Breast epithelium (tissue), 4 donors: ENCODE measurements around the gene TNNI3K. TPM values are rescaled to one million over a fixed set of nuclear protein-coding genes. Genes with fewer than 3 reads are reported as not detected.

ENCODE experiments used
- DNase-seq, 2 donors: peaks; one replicate each; pipeline ENCODE4 v3.0.0-alpha.2; 2019; ENCODE audit warnings: low spot score in 2 of 2
- H3K27ac ChIP-seq, 2 donors: fragments of 200-600 bp; sonication (generic) in 1 of 2; one replicate each; pipeline ENCODE4 v1.5.1; 2016 to 2019; ENCODE audit warnings: mild to moderate bottlenecking in 1 of 2
- H3K27me3 ChIP-seq, 2 donors: fragments of 200-600 bp; sonication (generic) in 1 of 2; one replicate each; pipeline versions ENCODE4 v1.5.1 to v1.6.0; 2017 to 2019; ENCODE audit warnings: control low read depth in 1 of 2, mild to moderate bottlenecking in 1 of 2
- H3K36me3 ChIP-seq: fragments of 200-600 bp; one replicate; pipeline ENCODE4 v1.5.1; 2019
- H3K4me1 ChIP-seq, 2 donors: fragments of 200-600 bp; sonication (generic); one replicate each; pipeline ENCODE4 v1.5.1; 2016 to 2019; ENCODE audit warnings: control low read depth in 1 of 2
- H3K4me3 ChIP-seq, 3 donors: fragments of 200-600 bp; sonication (generic); 1 replicate in 2 of 3; 2 replicates in 1 of 3; pipeline ENCODE4 v1.5.1; 2016 to 2019; ENCODE audit warnings: mild to moderate bottlenecking in 3 of 3, moderate library complexity in 2 of 3
- H3K9me3 ChIP-seq, 2 donors: fragments of 200-600 bp; sonication (generic) in 1 of 2; one replicate each; pipeline ENCODE4 v1.5.1; 2016 to 2019; ENCODE audit warnings: control low read depth in 1 of 2
- POLR2A ChIP-seq: fragments of 450-650 bp; IDR thresholded peaks from one replicate; pipeline ENCODE4 v1.6.1; 2016; ENCODE audit warnings: antibody characterized with exemption, mild to moderate bottlenecking, moderate library complexity
- POLR2AphosphoS5 ChIP-seq, 3 donors: sonication (generic); formaldehyde crosslinking; IDR thresholded peaks; one replicate each; pipeline ENCODE4 v1.6.1; 2017; ENCODE audit warnings: antibody characterized with exemption in 3 of 3
- intact Hi-C: fragments of 100-400 bp; cut with DNase I; formaldehyde crosslinking; loops from one replicate; pipeline ENCODE4 v1.15.1; 2023; ENCODE audit warnings: low total_unique reads
- total RNA-seq, 3 donors: library from RNA; depleted of rRNA; stranded (reverse); fragments of >200 nt; gene quantifications; one replicate each; pipeline ENCODE4 v1.1.0, GENCODE V29; 2016
- TF ChIP-seq, protein P1 (sequence below), 3 donors: fragments of 450-650 bp; IDR thresholded peaks; one replicate each; pipeline ENCODE4 v1.5.1; 2016 to 2017; ENCODE audit warnings: antibody characterized with exemption in 3 of 3, mild to moderate bottlenecking in 3 of 3, moderate library complexity in 3 of 3

Gene TNNI3K
- total RNA-seq, 3 donors from 2014 or later = 1.3 to 3.7 (median 2.5) TPM

DNA sequence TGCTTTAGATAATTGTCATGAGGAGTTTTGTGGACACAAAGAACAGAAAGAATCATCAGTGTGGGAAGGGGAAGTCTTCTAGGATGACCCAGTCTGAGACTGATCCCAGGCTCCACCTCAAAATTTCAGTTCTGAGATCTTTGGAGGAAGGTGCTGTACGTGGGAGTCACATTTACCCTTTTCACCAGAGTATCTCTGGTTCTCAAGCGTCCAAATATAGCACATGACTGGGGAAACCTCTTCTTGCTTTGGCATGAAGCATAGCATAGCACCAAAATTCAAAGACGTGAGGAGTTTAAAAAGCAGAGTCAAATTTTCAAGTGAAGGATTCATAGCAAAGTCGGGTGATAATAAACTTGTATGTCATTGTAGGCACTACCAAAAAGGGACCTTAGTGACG lies 180.7 kb downstream of the TNNI3K start:
- intact Hi-C loops = no loop called here
- no peak overlapping the region for H3K4me3 ChIP-seq
- H3K9me3 ChIP-seq = peaks cover 0 to 4% of the 10 kb centered on the region in 2 donors
- DNase-seq = no peak
- no peaks in the 10 kb centered on the region for H3K4me1 ChIP-seq
- no peaks in the 10 kb centered on the region for H3K36me3 ChIP-seq
- TF ChIP-seq POLR2A (no peak), POLR2AphosphoS5 (IDR thresholded peaks at IDR 0.05) (no peak)
- TF ChIP-seq, protein P1, sequence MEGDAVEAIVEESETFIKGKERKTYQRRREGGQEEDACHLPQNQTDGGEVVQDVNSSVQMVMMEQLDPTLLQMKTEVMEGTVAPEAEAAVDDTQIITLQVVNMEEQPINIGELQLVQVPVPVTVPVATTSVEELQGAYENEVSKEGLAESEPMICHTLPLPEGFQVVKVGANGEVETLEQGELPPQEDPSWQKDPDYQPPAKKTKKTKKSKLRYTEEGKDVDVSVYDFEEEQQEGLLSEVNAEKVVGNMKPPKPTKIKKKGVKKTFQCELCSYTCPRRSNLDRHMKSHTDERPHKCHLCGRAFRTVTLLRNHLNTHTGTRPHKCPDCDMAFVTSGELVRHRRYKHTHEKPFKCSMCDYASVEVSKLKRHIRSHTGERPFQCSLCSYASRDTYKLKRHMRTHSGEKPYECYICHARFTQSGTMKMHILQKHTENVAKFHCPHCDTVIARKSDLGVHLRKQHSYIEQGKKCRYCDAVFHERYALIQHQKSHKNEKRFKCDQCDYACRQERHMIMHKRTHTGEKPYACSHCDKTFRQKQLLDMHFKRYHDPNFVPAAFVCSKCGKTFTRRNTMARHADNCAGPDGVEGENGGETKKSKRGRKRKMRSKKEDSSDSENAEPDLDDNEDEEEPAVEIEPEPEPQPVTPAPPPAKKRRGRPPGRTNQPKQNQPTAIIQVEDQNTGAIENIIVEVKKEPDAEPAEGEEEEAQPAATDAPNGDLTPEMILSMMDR (IDR thresholded peaks at IDR 0.05) = no peak
- H3K27ac ChIP-seq = no peak overlapping the region
- H3K27me3 ChIP-seq = no peaks in the 10 kb centered on the region

DNA sequence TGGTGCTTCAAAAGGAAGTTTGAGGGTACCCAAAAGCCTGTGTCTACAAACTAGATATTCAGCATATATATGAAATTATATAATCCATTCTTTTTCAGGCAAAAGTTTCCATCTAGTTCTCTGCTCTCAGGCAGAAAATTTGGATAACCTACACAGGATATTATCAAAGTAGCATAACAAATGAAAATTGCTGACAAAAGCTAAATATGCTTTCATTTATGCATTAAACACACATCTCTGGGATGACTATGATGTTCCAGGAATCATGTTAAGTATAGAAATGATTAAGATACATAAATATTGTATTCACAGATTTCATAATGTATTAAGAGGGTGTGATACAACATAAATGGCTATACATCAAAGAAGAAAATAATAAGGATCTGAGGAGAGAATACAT lies 184.4 kb downstream of the TNNI3K start:
- TF ChIP-seq POLR2AphosphoS5 (IDR thresholded peaks at IDR 0.05) (no peak), POLR2A (no peak)
- TF ChIP-seq, protein P1 (IDR thresholded peaks at IDR 0.05) = no peak
- intact Hi-C loops = no loop called here
- H3K27ac ChIP-seq = no peak overlapping the region
- DNase-seq = no peak
- H3K27me3 ChIP-seq = no peaks in the 10 kb centered on the region
- no peaks in the 10 kb centered on the region for H3K36me3 ChIP-seq
- H3K4me3 ChIP-seq = no peak overlapping the region
- H3K4me1 ChIP-seq = no peaks in the 10 kb centered on the region
- H3K9me3 ChIP-seq = peaks cover 0 to 4% of the 10 kb centered on the region in 2 donors

DNA sequence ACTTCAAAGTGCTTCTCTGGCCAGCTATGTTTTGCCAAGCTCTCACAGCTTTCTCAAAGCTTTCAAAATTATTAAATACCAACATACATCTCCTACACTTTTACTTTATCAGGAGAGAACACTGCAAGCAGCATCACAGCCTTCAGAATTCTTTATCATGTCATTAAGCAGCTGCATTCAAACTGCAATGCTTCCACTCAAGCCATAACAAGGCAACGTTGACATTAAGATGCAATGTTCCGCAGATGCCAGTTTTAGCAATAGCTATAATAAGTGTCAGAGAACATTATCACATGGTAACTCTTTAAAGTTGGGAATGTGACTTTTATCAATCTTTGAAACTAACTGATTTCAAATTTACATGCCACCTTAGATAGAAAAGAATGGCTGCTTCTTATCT lies 185.3 kb downstream of the TNNI3K start:
- no peak for TF ChIP-seq POLR2A
- no peak for TF ChIP-seq POLR2AphosphoS5 (IDR thresholded peaks at IDR 0.05)
- TF ChIP-seq, protein P1 (IDR thresholded peaks at IDR 0.05) = no peak
- intact Hi-C loops = no loop called here
- H3K4me3 ChIP-seq = no peak overlapping the region
- H3K27me3 ChIP-seq = no peaks in the 10 kb centered on the region
- H3K27ac ChIP-seq = no peak overlapping the region
- peaks cover 0 to 4% of the 10 kb centered on the region in 2 donors for H3K9me3 ChIP-seq
- no peak for DNase-seq
- no peaks in the 10 kb centered on the region for H3K36me3 ChIP-seq
- no peaks in the 10 kb centered on the region for H3K4me1 ChIP-seq

DNA sequence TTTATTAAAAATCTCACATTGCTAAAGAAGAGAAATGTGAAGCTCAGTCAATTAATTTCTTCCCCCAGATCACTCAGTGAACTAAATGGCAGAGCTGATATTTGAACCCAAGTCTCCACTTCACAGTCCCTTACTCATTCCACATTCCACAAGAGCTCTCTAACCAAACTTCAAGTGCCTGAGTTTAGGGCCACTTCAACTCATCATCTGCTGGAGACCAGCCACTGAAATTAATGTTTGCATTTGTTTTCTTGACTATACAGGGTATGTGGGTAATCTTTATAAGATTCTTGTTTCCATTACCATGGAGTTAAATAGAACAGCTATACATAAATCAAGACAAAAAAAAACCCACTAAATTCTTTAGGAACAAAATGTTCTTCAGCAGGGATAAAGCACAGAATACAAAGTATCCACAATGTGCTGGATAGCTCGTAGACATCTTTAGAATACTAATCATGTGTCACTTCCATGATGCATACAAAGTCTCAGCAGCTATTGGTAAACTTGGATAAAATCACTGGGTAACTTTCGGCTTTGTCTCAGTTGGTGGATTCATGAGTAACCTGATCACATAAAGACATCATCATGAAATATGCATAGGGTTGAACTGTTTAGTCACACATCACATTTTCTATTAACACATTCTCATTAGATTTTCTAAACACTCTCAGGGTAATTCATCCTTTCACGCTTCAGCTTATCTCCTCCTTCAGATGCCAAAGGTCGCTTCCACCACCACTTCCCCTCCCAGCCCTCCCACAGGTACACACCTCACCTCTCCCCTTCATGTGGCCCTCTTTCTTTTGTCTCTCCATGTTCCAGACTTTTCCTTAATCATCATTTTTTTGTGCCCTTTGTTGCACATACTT lies 187.5 kb downstream of the TNNI3K start:
- Histone ChIP-seq H3K9me3 (peaks cover 0 to 4% of the 10 kb centered on the region in 2 donors), H3K4me1 (no peaks in the 10 kb centered on the region), H3K27me3 (no peaks in the 10 kb centered on the region), H3K4me3 (no peak overlapping the region), H3K36me3 (no peaks in the 10 kb centered on the region), H3K27ac (no peak overlapping the region)
- intact Hi-C loops = no loop called here
- TF ChIP-seq, protein P1 (IDR thresholded peaks at IDR 0.05) = no peak
- TF ChIP-seq POLR2A = no peak
- TF ChIP-seq POLR2AphosphoS5 (IDR thresholded peaks at IDR 0.05) = no peak
- no peak for DNase-seq

DNA sequence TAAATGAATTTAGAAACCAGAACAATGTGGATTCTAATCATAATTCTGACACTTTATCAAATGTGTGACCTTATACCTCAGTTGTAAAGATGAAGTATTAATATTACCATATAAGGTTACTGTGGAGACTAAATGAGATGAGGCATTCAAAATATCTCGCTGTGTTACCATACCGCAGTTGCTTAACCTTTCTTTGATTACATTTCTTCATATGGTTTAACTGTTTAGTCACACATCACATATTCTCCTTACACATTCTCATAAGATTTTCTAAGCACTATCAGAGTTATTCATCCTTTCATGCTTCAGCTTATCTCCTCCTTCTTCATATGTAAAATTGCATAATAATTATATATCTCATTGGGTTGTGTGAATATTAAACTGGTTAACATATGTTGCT lies 188.3 kb downstream of the TNNI3K start:
- H3K36me3 ChIP-seq = no peaks in the 10 kb centered on the region
- no peaks in the 10 kb centered on the region for H3K4me1 ChIP-seq
- H3K4me3 ChIP-seq = no peak overlapping the region
- intact Hi-C loops = no loop called here
- no peak for DNase-seq
- TF ChIP-seq, protein P1 (IDR thresholded peaks at IDR 0.05) = no peak
- TF ChIP-seq POLR2A = no peak
- no peak for TF ChIP-seq POLR2AphosphoS5 (IDR thresholded peaks at IDR 0.05)
- no peaks in the 10 kb centered on the region for H3K27me3 ChIP-seq
- no peak overlapping the region for H3K27ac ChIP-seq
- no peaks in the 10 kb centered on the region for H3K9me3 ChIP-seq
